Neural cell (in vitro differentiated cells): ENCODE measurements around the gene PRMT9. TPM values are rescaled to one million over a fixed set of nuclear protein-coding genes. Genes with fewer than 3 reads are reported as not detected.

Experiments
- H2AFZ ChIP-seq: fragments of 200-600, 300-800 bp; sonication (generic), shearing (Covaris generic); 2 replicates; pipeline ENCODE4 v1.6.0; 2014; ENCODE audit warnings: low read depth, mild to moderate bottlenecking, antibody characterized with exemption, low read length, moderate library complexity
- H3F3A ChIP-seq: fragments of 200-600 bp; shearing (Covaris generic); 2 replicates; pipeline ENCODE4 v1.6.1; 2016; ENCODE audit warnings: mild to moderate bottlenecking, moderate library complexity, mixed read lengths, antibody characterized with exemption, low read length; ENCODE audit not compliant: insufficient read depth, poor library complexity, severe bottlenecking
- H3K27ac ChIP-seq: fragments of 200-600, 300-800 bp; sonication (generic), shearing (Covaris generic); 2 replicates; pipeline ENCODE4 v1.5.1; 2014; ENCODE audit warnings: mild to moderate bottlenecking, low read length, moderate library complexity
- H3K27me3 ChIP-seq: fragments of 300-800, 200-600 bp; sonication (generic), shearing (Covaris generic); 2 replicates; pipeline ENCODE4 v1.6.0; 2014; ENCODE audit warnings: mild to moderate bottlenecking, low read depth, low read length, moderate library complexity; ENCODE audit not compliant: insufficient read depth
- H3K36me3 ChIP-seq: fragments of 300-800, 200-600 bp; sonication (generic), shearing (Covaris generic); 2 replicates; pipeline ENCODE4 v1.5.1; 2014; ENCODE audit warnings: mild to moderate bottlenecking, antibody characterized with exemption, low read length, moderate library complexity; ENCODE audit not compliant: insufficient read depth
- H3K4me2 ChIP-seq: fragments of 300-800, 200-600 bp; sonication (generic), shearing (Covaris generic); 2 replicates; pipeline ENCODE4 v1.6.0; 2014; ENCODE audit warnings: mild to moderate bottlenecking, low read length
- H3K4me3 ChIP-seq: fragments of 300-800, 200-600 bp; sonication (generic), shearing (Covaris generic); 2 replicates; pipeline ENCODE4 v1.5.1; 2014; ENCODE audit warnings: mild to moderate bottlenecking, low read length, moderate library complexity
- H3K79me2 ChIP-seq: fragments of 200-600 bp; shearing (Covaris generic); replicated peaks from 2 replicates; pipeline ENCODE4 v1.6.0; 2014; ENCODE audit warnings: mild to moderate bottlenecking, low read length, moderate library complexity; ENCODE audit not compliant: insufficient read depth
- H3K9ac ChIP-seq: fragments of 300-800, 200-600 bp; sonication (generic), shearing (Covaris generic); 2 replicates; pipeline ENCODE4 v1.6.1; 2016; ENCODE audit warnings: mild to moderate bottlenecking, low read length, mixed read lengths
- H3K9me2 ChIP-seq: fragments of 200-600 bp; shearing (Covaris generic); 2 replicates; pipeline ENCODE4 v1.6.1; 2016; ENCODE audit warnings: mild to moderate bottlenecking, low read length, mixed read lengths; ENCODE audit not compliant: insufficient read depth
- H3K9me3 ChIP-seq: fragments of 200-600, 300-800 bp; sonication (generic), shearing (Covaris generic); 2 replicates; pipeline ENCODE4 v1.6.1; 2016; ENCODE audit warnings: mild to moderate bottlenecking, mixed run types, low read length, moderate library complexity, mixed read lengths
- H4K20me1 ChIP-seq: fragments of 200-600 bp; shearing (Covaris generic); 2 replicates; pipeline ENCODE4 v1.6.1; 2016; ENCODE audit warnings: mild to moderate bottlenecking, mixed run types; ENCODE audit not compliant: insufficient read depth
- CTCF ChIP-seq: fragments of 450-650 bp; IDR thresholded peaks from 2 replicates; pipeline ENCODE4 v1.5.1; 2014; ENCODE audit warnings: antibody characterized with exemption, mild to moderate bottlenecking, moderate library complexity; ENCODE audit not compliant: poor library complexity, severe bottlenecking
- EP300 ChIP-seq: fragments of 450-650 bp; conservative IDR thresholded peaks from 2 replicates; pipeline ENCODE4 v1.6.1; 2014; ENCODE audit warnings: antibody characterized with exemption, mild to moderate bottlenecking, moderate library complexity; ENCODE audit not compliant: poor library complexity, severe bottlenecking
- EZH2 ChIP-seq: fragments of 200-600, 300-800 bp; shearing (Covaris generic), sonication (generic); IDR thresholded peaks from 2 replicates; pipeline ENCODE4 v1.6.1; 2014; ENCODE audit warnings: antibody characterized with exemption, low read length, borderline replicate concordance, mild to moderate bottlenecking; ENCODE audit not compliant: insufficient read depth, poor library complexity, severe bottlenecking
- MXI1 ChIP-seq: fragments of 450-650 bp; conservative IDR thresholded peaks from 2 replicates; pipeline ENCODE4 v1.6.1; 2014; ENCODE audit warnings: antibody characterized with exemption, mild to moderate bottlenecking; ENCODE audit not compliant: poor library complexity, severe bottlenecking
- POLR2AphosphoS5 ChIP-seq: IDR thresholded peaks from 2 replicates; pipeline ENCODE4 v1.6.1; 2012
- RAD21 ChIP-seq: fragments of 450-650 bp; conservative IDR thresholded peaks from 2 replicates; pipeline ENCODE4 v1.6.1; 2014; ENCODE audit warnings: antibody characterized with exemption, mild to moderate bottlenecking, moderate library complexity
- SMC3 ChIP-seq: fragments of 450-650 bp; conservative IDR thresholded peaks from 2 replicates; pipeline ENCODE4 v1.6.1; 2014; ENCODE audit warnings: antibody characterized with exemption, mild to moderate bottlenecking, moderate library complexity; ENCODE audit not compliant: poor library complexity
- TAF1 ChIP-seq: IDR thresholded peaks from 2 replicates; pipeline ENCODE4 v1.6.1; 2012; ENCODE audit warnings: low read depth
- polyA plus RNA-seq: library from polyadenylated mRNA; depleted of rRNA; stranded (reverse); fragments of >200 nt; gene quantifications from 2 replicates; pipeline ENCODE4 v1.2.3, GENCODE V29; 2014
- TF ChIP-seq, protein P1 (sequence below): IDR thresholded peaks from 2 replicates; pipeline ENCODE4 v1.6.1; 2012; ENCODE audit warnings: borderline replicate concordance

Gene PRMT9
- polyA plus RNA-seq, 1 donor from 2014 or later = 23.6 TPM

DNA sequence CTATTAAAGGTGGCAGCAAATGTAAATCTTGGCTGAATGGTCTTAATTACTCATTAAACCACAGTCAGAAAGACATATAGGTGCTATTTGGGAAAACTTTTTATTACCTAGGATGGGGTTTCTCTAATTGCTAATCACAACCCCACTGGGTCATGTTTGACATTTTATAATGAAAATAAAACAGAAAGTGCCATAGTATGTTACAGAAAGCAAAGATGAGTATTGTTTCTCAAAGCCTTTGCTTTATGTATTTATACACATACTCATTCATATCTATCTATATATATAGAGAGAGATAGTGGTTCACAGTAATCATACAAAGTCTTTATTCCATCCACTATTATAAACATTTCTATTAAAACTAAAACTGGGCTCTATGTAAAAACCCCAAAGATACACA, 48.6 kb downstream of the PRMT9 start:
- H3K36me3 ChIP-seq = peaks cover 12% of the 10 kb centered on the region

GRCh38 chr4:147633643-147634042, 50.3 kb downstream of the PRMT9 start:
- Histone ChIP-seq H3F3A (no peaks in the 10 kb centered on the region), H3K9me3 (no peaks in the 10 kb centered on the region), H2AFZ (no peak overlapping the region), H3K9me2 (no peaks in the 10 kb centered on the region), H3K9ac (no peak overlapping the region), H3K36me3 (peaks cover 15% of the 10 kb centered on the region), H3K4me2 (no peak overlapping the region), H4K20me1 (no peaks in the 10 kb centered on the region), H3K27me3 (no peaks in the 10 kb centered on the region), H3K4me3 (no peak overlapping the region), H3K79me2 (no peaks in the 10 kb centered on the region), H3K27ac (no peak overlapping the region)
- TF ChIP-seq TAF1 = no peak
- no peak for TF ChIP-seq POLR2AphosphoS5
- TF ChIP-seq CTCF = no peak
- no peak for TF ChIP-seq MXI1
- TF ChIP-seq SMC3 = no peak
- no peak for TF ChIP-seq RAD21
- TF ChIP-seq, protein P1, sequence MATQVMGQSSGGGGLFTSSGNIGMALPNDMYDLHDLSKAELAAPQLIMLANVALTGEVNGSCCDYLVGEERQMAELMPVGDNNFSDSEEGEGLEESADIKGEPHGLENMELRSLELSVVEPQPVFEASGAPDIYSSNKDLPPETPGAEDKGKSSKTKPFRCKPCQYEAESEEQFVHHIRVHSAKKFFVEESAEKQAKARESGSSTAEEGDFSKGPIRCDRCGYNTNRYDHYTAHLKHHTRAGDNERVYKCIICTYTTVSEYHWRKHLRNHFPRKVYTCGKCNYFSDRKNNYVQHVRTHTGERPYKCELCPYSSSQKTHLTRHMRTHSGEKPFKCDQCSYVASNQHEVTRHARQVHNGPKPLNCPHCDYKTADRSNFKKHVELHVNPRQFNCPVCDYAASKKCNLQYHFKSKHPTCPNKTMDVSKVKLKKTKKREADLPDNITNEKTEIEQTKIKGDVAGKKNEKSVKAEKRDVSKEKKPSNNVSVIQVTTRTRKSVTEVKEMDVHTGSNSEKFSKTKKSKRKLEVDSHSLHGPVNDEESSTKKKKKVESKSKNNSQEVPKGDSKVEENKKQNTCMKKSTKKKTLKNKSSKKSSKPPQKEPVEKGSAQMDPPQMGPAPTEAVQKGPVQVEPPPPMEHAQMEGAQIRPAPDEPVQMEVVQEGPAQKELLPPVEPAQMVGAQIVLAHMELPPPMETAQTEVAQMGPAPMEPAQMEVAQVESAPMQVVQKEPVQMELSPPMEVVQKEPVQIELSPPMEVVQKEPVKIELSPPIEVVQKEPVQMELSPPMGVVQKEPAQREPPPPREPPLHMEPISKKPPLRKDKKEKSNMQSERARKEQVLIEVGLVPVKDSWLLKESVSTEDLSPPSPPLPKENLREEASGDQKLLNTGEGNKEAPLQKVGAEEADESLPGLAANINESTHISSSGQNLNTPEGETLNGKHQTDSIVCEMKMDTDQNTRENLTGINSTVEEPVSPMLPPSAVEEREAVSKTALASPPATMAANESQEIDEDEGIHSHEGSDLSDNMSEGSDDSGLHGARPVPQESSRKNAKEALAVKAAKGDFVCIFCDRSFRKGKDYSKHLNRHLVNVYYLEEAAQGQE = no peak
- no peak for TF ChIP-seq EZH2
- no peak for TF ChIP-seq EP300

More for the DNA sequence above, 48.6 kb downstream of the PRMT9 start:
- H3K27me3 ChIP-seq = no peaks in the 10 kb centered on the region
- no peaks in the 10 kb centered on the region for H4K20me1 ChIP-seq
- H3K27ac ChIP-seq = no peak overlapping the region
- H3K4me2 ChIP-seq = no peak overlapping the region
- H3K9me2 ChIP-seq = no peaks in the 10 kb centered on the region
- H3K9me3 ChIP-seq = no peaks in the 10 kb centered on the region
- H2AFZ ChIP-seq = no peak overlapping the region
- H3F3A ChIP-seq = no peaks in the 10 kb centered on the region
- no peak for TF ChIP-seq POLR2AphosphoS5
- TF ChIP-seq, protein P1 = no peak
- no peak for TF ChIP-seq CTCF
- no peak for TF ChIP-seq TAF1
- TF ChIP-seq MXI1 = no peak
- no peak for TF ChIP-seq EZH2
- TF ChIP-seq EP300 = no peak
- no peak for TF ChIP-seq RAD21
- TF ChIP-seq SMC3 = no peak
- H3K79me2 ChIP-seq = no peaks in the 10 kb centered on the region
- H3K9ac ChIP-seq = no peak overlapping the region
- no peak overlapping the region for H3K4me3 ChIP-seq
